ENCODE data around the gene CIB4.
"Not testable (repeated sequence)": the region's sequence is repeated elsewhere in the genome, so short reads cannot be mapped to it uniquely, and the experiment has no call there.

CIB4 gene

GRCh38 chr2:26567534-26567933 lies 73.6 kb downstream of the CIB4 start:
- no peaks in the 10 kb centered on the region for H3K36me3 ChIP-seq (ENCODE audit: insufficient read depth, low read length)
- peaks cover 32% of the 10 kb centered on the region for H3K27me3 ChIP-seq (ENCODE audit: insufficient read depth, low read length, poor library complexity)

GRCh38 chr2:26566731-26567130 lies 74.4 kb downstream of the CIB4 start:
- not testable (repeated sequence) for DNase-seq; H3K4me2 ChIP-seq (ENCODE audit: insufficient read depth, low read length); H3K27ac ChIP-seq (ENCODE audit: low read length); H3K4me3 ChIP-seq (ENCODE audit: low read depth in 1 of 2, low read length in 2 of 2); H4K20me1 ChIP-seq (ENCODE audit: insufficient read depth, low read length); H3K36me3 ChIP-seq (ENCODE audit: insufficient read depth, low read length); H3K79me2 ChIP-seq (ENCODE audit: insufficient read depth, low read length); H3K9ac ChIP-seq (ENCODE audit: low read depth, low read length); ATAC-seq (ENCODE audit: insufficient read depth, low read depth); H2AFZ ChIP-seq (ENCODE audit: low read depth, low read length); H3K9me3 ChIP-seq (ENCODE audit: insufficient read depth, low read length, severe bottlenecking)
- Histone ChIP-seq H3K27me3 (ENCODE audit: insufficient read depth, low read length, poor library complexity) (peaks cover 36% of the 10 kb centered on the region), H3K4me1 (ENCODE audit: insufficient read depth, low read length) (peaks cover 10% of the 10 kb centered on the region)

More at GRCh38 chr2:26567534-26567933, 73.6 kb downstream of the CIB4 start:
- TF ChIP-seq CTCF (IDR thresholded peaks at IDR 0.05; ENCODE audit: borderline replicate concordance, extremely low read depth, low read length, poor library complexity, severe bottlenecking) (no peak), EZH2 (IDR thresholded peaks at IDR 0.05; ENCODE audit: borderline replicate concordance, low read depth, low read length, severe bottlenecking) (no peak)
- no peak overlapping the region for H3K4me3 ChIP-seq (ENCODE audit: low read depth in 1 of 2, low read length in 2 of 2)
- DNase-seq (no peak), ATAC-seq (ENCODE audit: insufficient read depth, low read depth) (no peak)
- H3K79me2 ChIP-seq (ENCODE audit: insufficient read depth, low read length) = no peaks in the 10 kb centered on the region
- H2AFZ ChIP-seq (ENCODE audit: low read depth, low read length) = no peak overlapping the region
- H3K4me2 ChIP-seq (ENCODE audit: insufficient read depth, low read length) = no peak overlapping the region
- no peak overlapping the region for H3K9ac ChIP-seq (ENCODE audit: low read depth, low read length)
- H3K4me1 ChIP-seq (ENCODE audit: insufficient read depth, low read length) = peaks cover 2% of the 10 kb centered on the region; the same call in 1 of the 2 replicates
- H3K9me3 ChIP-seq (ENCODE audit: insufficient read depth, low read length, severe bottlenecking) = no peaks in the 10 kb centered on the region
- no peak overlapping the region for H3K27ac ChIP-seq (ENCODE audit: low read length)
- H4K20me1 ChIP-seq (ENCODE audit: insufficient read depth, low read length) = no peaks in the 10 kb centered on the region

- Histone ChIP-seq H4K20me1 (ENCODE audit: insufficient read depth, low read length) (no peaks in the 10 kb centered on the region), H3K27ac (ENCODE audit: low read length) (no peak overlapping the region), H3K9me3 (ENCODE audit: insufficient read depth, low read length, severe bottlenecking) (no peaks in the 10 kb centered on the region), H3K9ac (ENCODE audit: low read depth, low read length) (no peak overlapping the region), H3K27me3 (ENCODE audit: insufficient read depth, low read length, poor library complexity) (peaks cover 43% of the 10 kb centered on the region), H3K36me3 (ENCODE audit: insufficient read depth, low read length) (no peaks in the 10 kb centered on the region), H3K79me2 (ENCODE audit: insufficient read depth, low read length) (no peaks in the 10 kb centered on the region), H3K4me3 (ENCODE audit: low read depth in 1 of 2, low read length in 2 of 2) (no peak overlapping the region), H2AFZ (ENCODE audit: low read depth, low read length) (no peak overlapping the region), H3K4me2 (ENCODE audit: insufficient read depth, low read length) (no peak overlapping the region), H3K4me1 (ENCODE audit: insufficient read depth, low read length) (peaks cover 11% of the 10 kb centered on the region)
- TF ChIP-seq EZH2 (IDR thresholded peaks at IDR 0.05; ENCODE audit: borderline replicate concordance, low read depth, low read length, severe bottlenecking) (no peak), CTCF (IDR thresholded peaks at IDR 0.05; ENCODE audit: borderline replicate concordance, extremely low read depth, low read length, poor library complexity, severe bottlenecking) (no peak)
- DNase-seq (no peak), ATAC-seq (ENCODE audit: insufficient read depth, low read depth) (no peak)
These were observed 75.1 kb downstream of the CIB4 start for GRCh38 chr2:26566081-26566375.

GRCh38 chr2:26564121-26564644 lies 77.0 kb downstream of the CIB4 start:
- Histone ChIP-seq H3K4me3 (ENCODE audit: low read depth in 1 of 2, low read length in 2 of 2) (no peak overlapping the region), H3K9ac (ENCODE audit: low read depth, low read length) (no peak overlapping the region), H3K36me3 (ENCODE audit: insufficient read depth, low read length) (no peaks in the 10 kb centered on the region), H3K4me2 (ENCODE audit: insufficient read depth, low read length) (no peak overlapping the region), H4K20me1 (ENCODE audit: insufficient read depth, low read length) (no peaks in the 10 kb centered on the region), H3K27me3 (ENCODE audit: insufficient read depth, low read length, poor library complexity) (peaks cover 49% of the 10 kb centered on the region), H3K4me1 (ENCODE audit: insufficient read depth, low read length) (peaks cover 11% of the 10 kb centered on the region), H3K9me3 (ENCODE audit: insufficient read depth, low read length, severe bottlenecking) (no peaks in the 10 kb centered on the region), H3K79me2 (ENCODE audit: insufficient read depth, low read length) (no peaks in the 10 kb centered on the region), H2AFZ (ENCODE audit: low read depth, low read length) (no peak overlapping the region), H3K27ac (ENCODE audit: low read length) (no peak overlapping the region)
- TF ChIP-seq EZH2 (IDR thresholded peaks at IDR 0.05; ENCODE audit: borderline replicate concordance, low read depth, low read length, severe bottlenecking) = no peak
- no peak for TF ChIP-seq CTCF (IDR thresholded peaks at IDR 0.05; ENCODE audit: borderline replicate concordance, extremely low read depth, low read length, poor library complexity, severe bottlenecking)
- ATAC-seq (ENCODE audit: insufficient read depth, low read depth) (no peak), DNase-seq (no peak)

Measured in DND-41 (cell line).